Upper lobe of left lung (tissue), 6 donors: ENCODE data around the gene TTC32. TPM values are rescaled to one million over a fixed set of nuclear protein-coding genes. Genes with fewer than 3 reads are reported as not detected.

ENCODE experiments used
- ATAC-seq, 2 donors: fragments of 200-7000 bp; cut with Tn5 transposase; one replicate each; pipeline ENCODE4 v1.9.1; 2022; ENCODE audit warnings: mild to moderate bottlenecking in 2 of 2, moderate library complexity in 2 of 2; ENCODE audit not compliant: low FRiP score in 2 of 2
- DNase-seq, 2 donors: peaks; one replicate each; pipeline ENCODE4 v3.0.0-alpha.2; 2019 to 2020
- H3K27ac ChIP-seq, 4 donors: fragments of 200-600 bp; sonication (generic); one replicate each; pipeline ENCODE4 v1.5.1; 2016 to 2019
- H3K27me3 ChIP-seq, 4 donors: fragments of 200-600 bp; sonication (generic); one replicate each; pipeline ENCODE4 v1.5.1; 2017 to 2019
- H3K36me3 ChIP-seq, 4 donors: fragments of 200-600 bp; sonication (generic); one replicate each; pipeline ENCODE4 v1.5.1; 2016 to 2019
- H3K4me1 ChIP-seq, 4 donors: fragments of 200-600 bp; sonication (generic); one replicate each; pipeline ENCODE4 v1.5.1; 2018 to 2019
- H3K4me3 ChIP-seq, 4 donors: fragments of 200-600 bp; sonication (generic); one replicate each; pipeline ENCODE4 v1.5.1; 2017 to 2019; ENCODE audit warnings: mild to moderate bottlenecking in 2 of 4, moderate library complexity in 1 of 4
- H3K9me3 ChIP-seq, 4 donors: fragments of 200-600 bp; sonication (generic); one replicate each; pipeline ENCODE4 v1.5.1; 2018 to 2019
- CTCF ChIP-seq, 6 experiments: fragments of 450-650 bp in 4 of 6; fragments of 200-600 bp in 2 of 6; sonication (generic) in 2 of 6; IDR thresholded peaks; one replicate each; pipeline ENCODE4 v1.5.1; 2016 to 2019; ENCODE audit warnings: antibody characterized with exemption in 6 of 6
- EP300 ChIP-seq, 4 donors: sonication (generic); formaldehyde crosslinking; IDR thresholded peaks; one replicate each; pipeline ENCODE4 v1.5.1; 2017; ENCODE audit warnings: antibody characterized with exemption in 4 of 4, control low read depth in 2 of 4
- POLR2A ChIP-seq, 4 donors: fragments of 450-650 bp; IDR thresholded peaks; one replicate each; pipeline ENCODE4 v1.5.1; 2016 to 2017; ENCODE audit warnings: antibody characterized with exemption in 4 of 4, mild to moderate bottlenecking in 2 of 4
- POLR2AphosphoS5 ChIP-seq, 2 donors: sonication (generic); formaldehyde crosslinking; IDR thresholded peaks; one replicate each; pipeline ENCODE4 v1.5.1; 2017; ENCODE audit warnings: antibody characterized with exemption in 2 of 2
- WGBS, 2 donors: methylation state at CpG; one replicate each; pipeline ENCODE4 v1.1.5; 2017 to 2018; 5-methylcytosine and 5-hydroxymethylcytosine counted together
- total RNA-seq, 6 donors: library from RNA; depleted of rRNA in 4 of 6; stranded (reverse); fragments of >200 nt in 4 of 6; gene quantifications; one replicate each; pipeline versions ENCODE4 v1.1.0 to v1.2.1, GENCODE V29; 2016 to 2021
- donor health status: DM: no; HTN: no; CAD: no; lungs with moderate emphysema.
- donor health status: DM: no; HTN: yes; CAD: no; lungs with severe emphysema.

TTC32 gene
- total RNA-seq, 6 donors from 2014 or later = 8.4 to 14.7 (median 12.3) TPM

DNA sequence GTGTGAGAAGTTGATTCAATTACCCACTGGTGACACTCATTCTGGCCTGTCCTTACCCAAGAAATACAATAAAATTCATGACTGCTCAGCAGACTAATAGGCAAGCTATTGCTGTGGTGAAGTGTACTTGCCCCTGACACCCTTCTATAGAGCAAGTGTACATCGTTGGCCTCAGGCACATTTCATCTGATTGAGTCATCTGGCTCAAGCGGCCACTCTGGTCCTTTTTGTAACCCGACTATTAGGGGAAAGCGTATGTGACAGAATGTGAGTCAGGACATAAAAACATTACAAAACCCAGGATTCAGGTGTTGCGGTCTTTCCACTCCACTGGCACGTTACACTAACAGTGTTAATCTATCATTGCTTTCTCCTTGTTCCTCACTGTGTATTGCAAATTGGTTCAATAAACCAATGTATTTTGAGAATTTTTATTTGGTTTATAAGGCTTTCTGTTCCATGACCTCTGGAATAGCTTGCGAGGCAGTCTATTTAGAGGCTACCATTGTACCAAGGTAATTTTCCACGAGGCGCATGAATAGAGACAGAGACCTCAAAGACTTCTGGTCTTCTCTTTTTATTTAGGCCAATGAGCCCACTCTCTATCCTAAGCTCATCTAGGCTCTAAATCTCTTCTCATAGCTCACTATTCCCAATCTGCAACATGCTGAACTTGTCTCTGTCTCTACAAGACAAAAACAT, 10.2 kb upstream of the TTC32 start:
- TF ChIP-seq POLR2A (IDR thresholded peaks at IDR 0.05) (no peak), CTCF (IDR thresholded peaks at IDR 0.05) (no peak), EP300 (IDR thresholded peaks at IDR 0.05) (no peak), POLR2AphosphoS5 (IDR thresholded peaks at IDR 0.05) (no peak)
- ATAC-seq = no peak
- WGBS, 2 donors = 92 to 97% methylated on average over 9 of the region's 9 CpGs
- H3K4me3 ChIP-seq = no peak overlapping the region
- no peaks in the 10 kb centered on the region for H3K27me3 ChIP-seq
- H3K4me1 ChIP-seq = no peaks in the 10 kb centered on the region
- DNase-seq = no peak
- H3K36me3 ChIP-seq = no peaks in the 10 kb centered on the region
- no peak overlapping the region for H3K27ac ChIP-seq
- H3K9me3 ChIP-seq = no peaks in the 10 kb centered on the region

DNA sequence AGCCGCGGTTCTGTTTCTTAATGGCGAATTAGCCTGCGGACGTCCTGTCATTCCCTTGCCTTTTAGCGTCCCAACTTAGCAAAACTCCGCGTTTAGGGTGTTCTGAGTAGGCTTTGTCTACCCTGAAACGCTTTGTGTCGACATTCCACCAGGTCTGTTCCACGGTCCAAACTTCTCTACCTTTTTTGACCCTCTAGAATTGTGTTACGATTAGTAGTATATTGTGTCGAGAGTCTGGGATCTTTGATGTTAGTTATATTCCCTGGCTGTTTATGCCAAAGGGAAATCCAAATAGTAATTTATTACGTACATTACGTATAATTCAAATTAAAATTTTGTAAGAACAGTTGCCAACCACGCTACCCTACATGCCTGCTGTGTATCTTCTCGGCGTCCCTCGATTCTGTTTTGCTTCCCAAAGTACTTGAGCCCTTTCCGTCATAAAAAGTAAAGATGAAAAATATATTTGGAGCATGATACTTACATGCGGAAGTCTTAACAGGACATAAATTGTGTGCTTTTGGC, 495 bp upstream of the TTC32 start:
- no peaks in the 10 kb centered on the region for H3K9me3 ChIP-seq
- TF ChIP-seq CTCF (IDR thresholded peaks at IDR 0.05) (no peak), POLR2A (IDR thresholded peaks at IDR 0.05) (no peak), EP300 (IDR thresholded peaks at IDR 0.05) (no peak), POLR2AphosphoS5 (IDR thresholded peaks at IDR 0.05) (no peak)
- ATAC-seq (no peak), DNase-seq (no peak)
- WGBS, 2 donors = 2 to 3% methylated on average over 19 to 20 of the region's 21 CpGs
- H3K4me1 ChIP-seq = peaks cover 25 to 40% (median 32%) of the 10 kb centered on the region in 4 donors
- no peaks in the 10 kb centered on the region for H3K27me3 ChIP-seq
- no peaks in the 10 kb centered on the region for H3K36me3 ChIP-seq
- H3K27ac ChIP-seq = peak overlapping the region; percentile 96 to 98 (median 96)
- peak overlapping the region; percentile 51 to 86 (median 82) for H3K4me3 ChIP-seq

DNA sequence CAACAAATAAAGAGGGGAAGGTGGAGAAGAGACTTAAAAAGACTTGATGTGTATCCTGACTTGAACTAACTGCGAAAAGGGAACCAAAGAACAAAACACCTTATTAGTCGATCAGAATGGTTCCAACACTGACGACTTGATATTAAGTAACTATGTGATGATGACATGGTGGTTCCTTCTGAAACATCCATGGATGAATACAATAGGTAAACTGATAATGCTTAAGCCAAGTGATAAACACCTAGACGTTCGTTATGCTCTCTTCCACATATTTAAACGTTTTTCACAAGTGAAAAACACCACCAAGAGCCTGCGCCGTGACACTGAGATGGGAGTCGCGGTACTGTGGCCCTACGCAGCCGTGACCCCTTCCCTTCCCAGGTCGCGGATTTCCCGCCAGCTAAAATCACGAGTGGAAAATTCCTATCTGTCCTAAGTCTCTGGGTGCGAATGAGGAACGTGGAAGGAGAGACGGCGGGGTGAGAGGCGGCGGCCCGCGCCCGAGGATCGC, 797 bp downstream of the TTC32 start:
- Histone ChIP-seq H3K36me3 (no peaks in the 10 kb centered on the region), H3K4me1 (peaks cover 25 to 45% (median 33%) of the 10 kb centered on the region in 4 donors), H3K27me3 (no peaks in the 10 kb centered on the region), H3K9me3 (no peaks in the 10 kb centered on the region), H3K27ac (peak overlapping the region; percentile 96 to 98 (median 96)), H3K4me3 (peak overlapping the region; percentile 51 to 86 (median 82))
- DNase-seq (no peak), ATAC-seq (peak; percentile 2 to 34)
- TF ChIP-seq POLR2A (IDR thresholded peaks at IDR 0.05) (no peak), CTCF (IDR thresholded peaks at IDR 0.05) (no peak), EP300 (IDR thresholded peaks at IDR 0.05) (no peak), POLR2AphosphoS5 (IDR thresholded peaks at IDR 0.05) (no peak)
- 1% methylated on average over 22 to 25 of the region's 26 CpGs for WGBS, 2 donors

DNA sequence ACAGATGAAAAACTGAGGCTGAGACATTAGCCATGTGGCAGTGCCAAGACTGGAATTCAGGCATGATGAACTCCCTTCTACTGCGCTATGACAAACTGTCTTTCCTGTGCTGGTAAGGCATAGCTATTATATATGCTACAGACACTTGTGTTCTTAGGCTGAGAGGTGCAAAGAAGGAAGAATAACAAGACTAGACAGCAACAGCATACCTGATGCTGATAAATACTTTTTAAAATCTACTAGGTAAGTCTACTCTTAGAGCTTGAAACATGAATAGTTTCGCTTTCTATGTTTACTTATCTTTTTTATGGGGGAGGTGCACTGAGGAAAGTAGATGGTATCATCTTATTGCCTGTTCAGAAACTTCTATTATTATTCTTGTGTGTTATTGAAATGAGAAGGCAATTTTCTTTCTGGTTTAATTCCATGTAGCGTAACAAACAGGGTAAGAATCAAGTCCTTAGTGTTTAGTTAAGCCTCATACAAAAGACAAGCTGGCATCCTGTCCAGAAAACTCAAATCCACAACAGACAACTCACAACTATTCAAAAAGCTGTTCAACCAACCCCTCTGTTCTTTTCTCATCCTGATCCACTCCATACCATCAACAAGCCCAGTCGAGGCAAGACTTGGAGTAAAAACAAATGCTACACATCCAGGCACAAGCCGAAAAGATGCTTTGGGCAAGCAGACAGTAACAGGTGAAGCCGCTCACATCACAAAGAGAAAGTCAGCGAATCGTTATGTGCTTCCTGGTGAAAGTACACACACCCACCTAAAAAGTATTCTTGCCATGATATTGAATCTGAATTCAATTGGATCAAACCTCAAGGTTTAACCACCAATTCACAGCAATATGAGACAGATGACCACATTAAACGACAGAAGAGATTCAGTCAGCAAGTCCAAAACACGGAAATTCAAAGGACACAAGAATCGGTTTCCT, 1.5 kb downstream of the TTC32 start:
- H3K9me3 ChIP-seq = no peaks in the 10 kb centered on the region
- H3K4me3 ChIP-seq = peak overlapping the region; percentile 51 to 86 (median 82)
- TF ChIP-seq POLR2AphosphoS5 (IDR thresholded peaks at IDR 0.05) = no peak
- no peak for TF ChIP-seq EP300 (IDR thresholded peaks at IDR 0.05)
- no peak for TF ChIP-seq POLR2A (IDR thresholded peaks at IDR 0.05)
- DNase-seq (no peak), ATAC-seq (no peak)
- no peaks in the 10 kb centered on the region for H3K27me3 ChIP-seq
- 20 to 34% methylated on average over 11 of the region's 11 CpGs for WGBS, 2 donors
- peaks cover 25 to 45% (median 33%) of the 10 kb centered on the region in 4 donors for H3K4me1 ChIP-seq
- H3K36me3 ChIP-seq = no peaks in the 10 kb centered on the region
- H3K27ac ChIP-seq = peak overlapping the region; percentile 96 to 98 (median 96)
